ENCODE data around the gene RRP1.

Gene RRP1

GRCh38 chr21:43775190-43775589 lies 14.2 kb upstream of the RRP1 start:
- in situ Hi-C loops (cut with HindIII; ENCODE audit: low sequenced_read_pairs): no loop called here

DNA sequence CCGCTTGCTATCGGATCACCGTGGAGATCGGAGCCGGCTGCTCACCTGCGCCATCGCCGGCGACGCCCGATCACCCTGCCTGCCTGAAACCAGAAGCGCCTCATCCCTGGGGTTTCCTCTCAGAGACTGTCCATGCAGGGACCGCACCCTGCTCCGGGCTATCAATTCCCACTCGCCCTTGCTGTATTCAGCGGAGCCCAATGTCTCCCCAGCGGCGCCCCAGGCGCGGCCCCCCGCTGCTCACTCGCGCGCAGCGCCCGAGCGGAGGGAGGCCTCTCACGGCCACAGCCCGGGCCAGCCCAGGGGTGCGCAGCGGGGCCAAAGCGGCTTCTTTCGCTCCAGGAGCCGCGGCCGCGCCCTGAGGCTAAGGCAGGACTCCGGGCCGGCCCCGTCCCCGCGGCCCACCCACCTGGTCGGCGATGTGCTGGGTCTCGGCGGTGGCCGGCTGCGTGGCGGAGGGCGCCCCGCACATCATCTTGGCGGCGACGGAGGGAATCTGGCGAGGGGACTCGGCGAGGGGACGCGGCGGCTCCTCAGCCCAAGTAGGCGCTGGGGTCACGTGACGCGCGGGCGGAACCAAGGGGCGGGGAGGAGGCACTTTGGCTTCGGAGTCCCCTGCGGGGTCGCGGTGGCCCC lies 13.5 kb upstream of the RRP1 start, which contains the start of gene CSTB:
Gene CSTB, minus strand, starts transcription at position 514 of the 636 bp plus-strand sequence. Its CDS starts 39 bp downstream, at position 475.
- in situ Hi-C loops (cut with HindIII; ENCODE audit: low sequenced_read_pairs): no loop called here

- in situ Hi-C loops (cut with HindIII; ENCODE audit: low sequenced_read_pairs): no loop called here
These were observed 11.4 kb upstream of the RRP1 start for GRCh38 chr21:43777953-43778352.

DNA sequence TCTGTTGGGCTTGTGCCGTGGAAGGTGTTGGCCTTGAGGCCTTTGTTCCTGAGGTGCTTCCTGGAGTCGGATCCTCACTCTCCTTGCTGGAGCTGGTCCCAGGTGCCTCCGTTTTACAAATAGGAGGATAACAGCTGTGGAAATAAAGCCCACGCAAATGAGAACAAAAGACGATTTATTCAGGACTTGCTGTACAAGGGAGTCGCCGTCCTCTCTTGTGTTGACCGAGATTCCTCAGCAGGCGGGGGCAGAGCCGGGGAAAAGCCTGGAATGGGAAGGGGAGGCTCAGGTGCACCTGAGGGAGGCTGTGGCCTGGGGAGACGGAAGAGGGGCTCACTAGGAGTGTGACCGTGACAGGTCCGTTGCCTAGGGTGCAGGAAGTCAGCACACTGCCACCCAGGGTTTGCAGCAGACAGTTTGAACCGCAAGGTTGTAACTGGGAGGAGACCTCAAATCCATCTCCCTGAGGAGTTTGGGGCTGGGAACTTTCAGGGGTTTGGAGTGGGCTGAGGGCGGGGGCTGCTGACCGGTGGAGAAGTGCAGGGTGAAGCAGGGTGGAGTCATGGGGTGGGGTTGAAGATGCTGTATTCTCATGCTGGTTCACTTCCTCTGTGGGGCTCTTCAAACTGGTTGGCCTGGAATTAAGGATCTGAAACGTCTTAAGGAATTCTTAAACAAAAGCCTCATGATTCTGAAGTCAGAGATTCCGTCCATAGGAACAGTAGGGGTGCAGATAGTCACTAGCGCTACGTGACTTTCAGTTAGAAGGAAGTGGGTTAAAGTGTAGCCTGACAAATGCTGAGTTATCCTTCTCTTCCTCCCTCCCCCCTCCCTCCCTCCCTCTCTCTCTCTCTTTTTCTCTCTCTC lies 10.7 kb upstream of the RRP1 start:
- in situ Hi-C loops (cut with HindIII; ENCODE audit: low sequenced_read_pairs): no loop called here

DNA sequence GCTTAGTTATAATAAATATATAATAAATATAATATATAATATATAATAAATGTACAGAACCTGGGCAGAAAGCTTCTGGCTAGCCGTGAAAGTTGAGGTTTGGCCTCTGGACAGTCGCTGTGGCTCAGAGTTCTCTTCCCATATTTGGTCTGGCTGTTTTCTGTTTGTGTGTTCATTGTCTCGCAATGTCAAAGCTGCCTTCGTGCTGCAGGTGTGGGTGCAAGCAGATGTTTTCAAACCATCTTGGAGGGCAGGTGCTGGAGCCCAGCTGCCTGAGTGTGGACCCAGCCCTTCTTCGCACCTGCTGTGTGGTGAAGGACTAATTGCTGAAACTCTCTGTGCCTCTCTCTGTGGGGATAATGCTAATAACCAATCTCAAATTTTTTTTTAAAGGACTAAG lies 9.7 kb upstream of the RRP1 start:
- in situ Hi-C loops (cut with HindIII; ENCODE audit: low sequenced_read_pairs): no loop called here

GRCh38 chr21:43781846-43782245 lies 7.5 kb upstream of the RRP1 start:
- in situ Hi-C loops (cut with HindIII; ENCODE audit: low sequenced_read_pairs): no loop called here

GRCh38 chr21:43782431-43783097 lies 6.8 kb upstream of the RRP1 start:
- in situ Hi-C loops (cut with HindIII; ENCODE audit: low sequenced_read_pairs): no loop called here

DNA sequence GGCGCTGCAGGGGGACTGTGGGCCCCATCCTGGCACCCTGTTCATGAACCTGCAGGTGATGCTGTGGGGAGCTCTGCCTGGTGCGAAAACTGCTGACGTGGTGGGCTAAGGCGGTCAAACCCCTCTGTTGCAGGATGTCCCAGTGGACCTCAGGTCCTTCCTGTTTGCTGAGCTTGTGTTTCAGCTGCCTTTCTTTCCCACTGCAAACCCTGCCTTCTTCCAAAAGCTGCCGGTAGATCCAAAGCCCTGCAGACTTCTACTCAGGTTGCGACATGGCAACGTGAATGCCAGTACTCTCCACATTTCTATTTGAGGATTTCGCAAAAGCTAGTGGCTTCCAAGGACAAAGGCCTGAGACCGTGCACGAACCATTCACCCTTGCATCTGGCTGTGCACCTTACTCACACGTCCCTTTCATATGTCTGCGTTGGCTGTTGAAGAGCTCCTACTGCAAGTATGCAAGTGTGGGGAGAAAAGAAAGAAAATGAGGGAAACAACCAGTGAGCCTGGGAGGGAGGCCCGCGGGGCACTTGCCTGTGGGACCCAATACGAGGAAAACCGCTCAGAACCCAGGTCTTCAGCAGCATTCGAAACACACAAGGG lies 6.2 kb upstream of the RRP1 start:
- in situ Hi-C loops (cut with HindIII; ENCODE audit: low sequenced_read_pairs): no loop called here

- in situ Hi-C loops (cut with HindIII; ENCODE audit: low sequenced_read_pairs): no loop called here
These were observed 4.2 kb upstream of the RRP1 start for GRCh38 chr21:43785134-43785533.

GRCh38 chr21:43786300-43786806 lies 3.0 kb upstream of the RRP1 start:
- in situ Hi-C loops (cut with HindIII; ENCODE audit: low sequenced_read_pairs): no loop called here

DNA sequence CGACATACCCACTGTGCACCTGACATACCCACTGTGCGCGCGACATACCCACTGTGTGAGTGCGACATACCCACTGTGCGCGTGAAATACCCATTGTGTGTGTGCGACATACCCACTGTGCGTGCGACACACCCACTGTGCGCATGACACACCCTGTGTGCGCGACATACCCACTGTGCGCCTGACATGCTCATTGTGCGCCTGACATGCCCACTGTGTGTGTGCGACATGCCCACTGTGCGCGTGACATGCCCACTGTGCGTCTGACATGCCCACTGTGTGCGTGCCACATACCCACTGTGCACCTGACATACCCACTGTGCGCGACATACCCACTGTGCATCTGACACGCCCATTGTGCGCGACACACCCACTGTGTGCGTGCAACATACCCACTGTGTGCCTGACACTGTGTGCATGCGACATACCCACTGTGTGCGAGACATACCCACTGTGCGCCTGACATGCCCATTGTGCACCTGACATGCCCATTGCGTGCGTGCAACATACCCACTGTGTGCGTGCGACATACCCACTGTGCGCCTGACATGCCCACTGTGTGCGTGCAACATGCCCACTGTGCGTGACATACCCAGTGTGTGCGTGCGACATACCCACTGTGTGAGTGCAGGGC lies 2.5 kb upstream of the RRP1 start:
- in situ Hi-C loops (cut with HindIII; ENCODE audit: low sequenced_read_pairs): no loop called here

DNA sequence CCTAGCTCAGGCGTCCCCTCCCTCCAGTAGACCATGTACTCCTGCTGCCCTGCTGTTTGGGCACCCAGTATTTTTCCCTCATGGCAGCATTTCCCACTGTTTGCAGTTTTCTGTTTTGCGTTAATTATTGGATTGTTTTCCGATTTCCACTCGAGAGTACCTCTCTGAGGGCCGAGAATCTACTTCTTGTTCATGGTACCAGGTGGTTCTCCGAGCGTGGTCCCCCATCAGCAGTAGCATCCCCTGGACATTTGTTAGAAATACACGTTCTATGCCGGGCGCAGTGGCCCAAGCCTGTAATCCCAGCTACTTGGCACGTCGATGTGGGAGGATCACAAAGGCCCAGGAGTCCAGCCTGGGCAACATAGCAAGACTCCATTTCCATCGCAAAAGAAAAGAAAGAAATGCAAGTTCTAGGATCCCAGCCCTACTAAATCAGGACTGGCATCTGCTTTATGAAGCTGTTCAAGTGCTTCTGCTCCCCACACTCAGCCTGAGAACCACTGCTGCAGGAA lies 690 bp downstream of the RRP1 start:
- in situ Hi-C loops (cut with HindIII; ENCODE audit: low sequenced_read_pairs): no loop called here

DNA sequence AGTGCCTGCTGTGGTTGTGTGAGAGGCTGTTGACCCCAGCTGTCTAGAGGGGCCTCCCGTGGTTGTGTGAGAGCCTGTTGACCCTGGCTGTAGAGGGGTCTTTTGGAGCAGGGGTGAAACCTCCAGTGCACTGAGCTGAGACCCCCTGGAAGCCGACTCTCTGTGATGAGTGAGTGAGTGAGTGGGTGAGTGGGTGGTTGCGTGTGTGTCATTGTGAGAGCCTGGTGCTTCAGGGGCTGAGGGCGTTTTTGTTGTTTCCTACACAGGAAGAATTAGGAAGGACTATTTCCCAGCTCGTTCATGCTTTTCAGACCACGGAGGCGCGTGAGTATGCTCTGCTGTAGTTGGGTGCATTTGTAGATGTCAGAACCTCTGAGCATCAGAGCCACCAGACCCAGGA lies 3.0 kb downstream of the RRP1 start:
- in situ Hi-C loops (cut with HindIII; ENCODE audit: low sequenced_read_pairs): no loop called here

DNA sequence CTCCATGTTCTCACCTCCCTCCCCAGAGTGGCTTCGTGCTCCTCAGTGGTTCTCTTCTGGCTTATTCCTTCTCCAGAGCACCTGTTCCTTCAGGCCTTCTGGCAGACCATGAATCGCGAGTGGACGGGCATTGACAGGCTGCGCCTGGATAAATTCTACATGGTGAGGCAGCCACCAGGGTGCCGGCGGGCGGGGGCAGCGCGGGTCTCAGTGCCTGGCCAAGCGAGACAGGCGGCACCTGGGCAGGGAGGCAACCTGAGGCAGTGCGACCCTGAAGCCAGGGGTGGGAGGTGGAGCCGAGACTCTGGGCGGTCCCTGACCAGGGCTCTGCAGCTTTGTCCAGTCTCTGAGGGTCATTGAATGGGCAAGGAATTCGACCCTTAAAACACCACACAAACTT lies 3.9 kb downstream of the RRP1 start:
- in situ Hi-C loops (cut with HindIII; ENCODE audit: low sequenced_read_pairs): no loop called here

GRCh38 chr21:43794311-43794710 lies 4.9 kb downstream of the RRP1 start:
- in situ Hi-C loops (cut with HindIII; ENCODE audit: low sequenced_read_pairs): no loop called here

DNA sequence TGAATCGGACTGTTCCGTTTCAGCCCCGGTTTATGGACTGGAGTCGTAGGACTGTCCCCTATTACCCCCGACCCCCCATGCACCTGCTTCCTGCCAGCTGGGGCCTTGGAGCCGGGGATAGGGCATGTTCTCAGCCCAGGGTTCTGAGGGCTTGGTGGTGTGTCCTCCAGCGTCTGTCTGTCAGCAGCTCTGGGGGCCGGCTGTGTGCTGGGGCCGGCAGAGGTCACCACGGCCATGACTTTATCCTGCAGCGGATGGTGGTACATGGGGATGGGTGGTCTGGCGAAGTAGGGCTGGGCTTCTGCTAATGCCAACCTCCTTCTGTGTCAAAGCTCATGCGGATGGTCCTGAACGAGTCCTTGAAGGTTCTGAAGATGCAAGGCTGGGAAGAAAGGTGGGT lies 5.5 kb downstream of the RRP1 start:
- in situ Hi-C loops (cut with HindIII; ENCODE audit: low sequenced_read_pairs): no loop called here

GRCh38 chr21:43797415-43797814 lies 8.0 kb downstream of the RRP1 start:
- in situ Hi-C loops (cut with HindIII; ENCODE audit: low sequenced_read_pairs): no loop called here

DNA sequence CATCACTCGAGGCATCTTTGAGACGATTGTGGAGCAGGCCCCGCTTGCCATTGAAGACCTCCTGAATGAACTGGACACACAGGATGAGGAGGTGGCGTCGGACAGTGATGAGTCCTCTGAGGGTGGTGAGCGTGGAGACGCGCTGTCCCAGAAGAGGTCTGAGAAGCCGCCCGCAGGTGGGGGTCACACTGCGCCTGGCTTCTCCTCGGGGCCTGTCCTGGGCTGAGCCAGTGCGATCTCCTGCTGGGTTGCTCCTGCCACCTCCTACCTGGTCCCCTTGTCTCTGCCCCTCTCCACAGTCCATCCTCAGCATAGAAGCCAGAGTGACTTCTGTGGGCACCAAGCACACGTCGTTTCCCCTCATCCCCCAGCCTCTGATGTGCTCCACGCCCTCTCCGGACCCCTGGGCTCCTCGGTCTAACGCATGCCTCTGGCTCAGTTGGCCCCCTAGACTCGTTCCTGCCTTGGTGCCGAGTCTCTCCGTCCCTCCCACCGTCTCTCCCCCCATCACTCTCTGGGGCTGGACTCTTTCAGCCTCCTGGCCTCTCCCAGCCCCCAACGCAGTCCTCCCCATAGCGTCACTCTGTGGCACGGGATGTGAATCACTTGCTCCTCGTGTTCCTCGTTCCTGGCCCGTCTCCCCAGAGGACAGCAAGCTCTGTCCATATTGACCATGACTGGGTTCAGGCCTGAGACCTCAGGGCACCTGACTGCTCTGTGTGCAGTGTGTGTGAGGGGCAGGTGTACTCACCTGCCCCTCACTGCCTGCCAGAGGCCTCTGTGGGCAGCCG lies 8.7 kb downstream of the RRP1 start:
- in situ Hi-C loops (cut with HindIII; ENCODE audit: low sequenced_read_pairs): no loop called here

- in situ Hi-C loops (cut with HindIII; ENCODE audit: low sequenced_read_pairs): no loop called here
These were observed 10.0 kb downstream of the RRP1 start for GRCh38 chr21:43799301-43799840.
